ENCODE measurements around the gene CCRL2. TPM values are rescaled to one million over a fixed set of nuclear protein-coding genes. Genes with fewer than 3 reads are reported as not detected.

CCRL2 gene
- total RNA-seq, 1 donor = 0.72 TPM

- no peak overlapping the region for H2AFZ ChIP-seq (ENCODE audit: low read length)
- H3K27ac ChIP-seq (ENCODE audit: low read depth, low read length) = no peak overlapping the region
- H3K36me3 ChIP-seq (ENCODE audit: insufficient read depth, low read length) = no peaks in the 10 kb centered on the region
- H4K20me1 ChIP-seq (ENCODE audit: insufficient read depth, low read length) = no peaks in the 10 kb centered on the region
- no peak for DNase-seq (ENCODE audit: insufficient read length, low spot score, missing footprints)
- peaks cover 8% of the 10 kb centered on the region for H3K27me3 ChIP-seq (ENCODE audit: insufficient read depth, low read length)
- H3K4me3 ChIP-seq (ENCODE audit: insufficient read depth, low read length) = no peak overlapping the region
- H3K4me1 ChIP-seq (ENCODE audit: insufficient read depth, low read length) = peaks cover 10% of the 10 kb centered on the region
- no peak overlapping the region for H3K4me2 ChIP-seq (ENCODE audit: insufficient read depth, low read length)
- TF ChIP-seq CTCF (IDR thresholded peaks at IDR 0.05; ENCODE audit: extremely low read depth, low read depth, low read length) = no peak
- no peaks in the 10 kb centered on the region for H3K79me2 ChIP-seq (ENCODE audit: insufficient read depth, low read length)
- no peaks in the 10 kb centered on the region for H3K9me3 ChIP-seq (ENCODE audit: low read depth, low read length)
Observed at GRCh38 chr3:46393011-46393410, 14.0 kb upstream of the CCRL2 start.

- H3K4me1 ChIP-seq (ENCODE audit: insufficient read depth, low read length) = peaks cover 10% of the 10 kb centered on the region
- H3K27ac ChIP-seq (ENCODE audit: low read depth, low read length) = no peak overlapping the region
- no peaks in the 10 kb centered on the region for H3K36me3 ChIP-seq (ENCODE audit: insufficient read depth, low read length)
- no peak overlapping the region for H3K4me2 ChIP-seq (ENCODE audit: insufficient read depth, low read length)
- no peaks in the 10 kb centered on the region for H4K20me1 ChIP-seq (ENCODE audit: insufficient read depth, low read length)
- H3K79me2 ChIP-seq (ENCODE audit: insufficient read depth, low read length) = no peaks in the 10 kb centered on the region
- no peak overlapping the region for H2AFZ ChIP-seq (ENCODE audit: low read length)
- no peaks in the 10 kb centered on the region for H3K9me3 ChIP-seq (ENCODE audit: low read depth, low read length)
- peaks cover 8% of the 10 kb centered on the region for H3K27me3 ChIP-seq (ENCODE audit: insufficient read depth, low read length)
- no peak for TF ChIP-seq CTCF (IDR thresholded peaks at IDR 0.05; ENCODE audit: extremely low read depth, low read depth, low read length)
- DNase-seq (ENCODE audit: insufficient read length, low spot score, missing footprints) = no peak
- no peak overlapping the region for H3K4me3 ChIP-seq (ENCODE audit: insufficient read depth, low read length)
Observed at GRCh38 chr3:46393554-46394434, 13.3 kb upstream of the CCRL2 start.

GRCh38 chr3:46395210-46395661 lies 11.8 kb upstream of the CCRL2 start:
- no peak overlapping the region for H3K27ac ChIP-seq (ENCODE audit: low read depth, low read length)
- no peaks in the 10 kb centered on the region for H3K79me2 ChIP-seq (ENCODE audit: insufficient read depth, low read length)
- H3K4me3 ChIP-seq (ENCODE audit: insufficient read depth, low read length) = no peak overlapping the region
- no peaks in the 10 kb centered on the region for H4K20me1 ChIP-seq (ENCODE audit: insufficient read depth, low read length)
- H3K36me3 ChIP-seq (ENCODE audit: insufficient read depth, low read length) = no peaks in the 10 kb centered on the region
- peaks cover 21% of the 10 kb centered on the region for H3K4me1 ChIP-seq (ENCODE audit: insufficient read depth, low read length)
- no peaks in the 10 kb centered on the region for H3K9me3 ChIP-seq (ENCODE audit: low read depth, low read length)
- peak overlapping the region; percentile 10 for H2AFZ ChIP-seq (ENCODE audit: low read length)
- no peak for TF ChIP-seq CTCF (IDR thresholded peaks at IDR 0.05; ENCODE audit: extremely low read depth, low read depth, low read length)
- peaks cover 2% of the 10 kb centered on the region for H3K27me3 ChIP-seq (ENCODE audit: insufficient read depth, low read length)
- no peak for DNase-seq (ENCODE audit: insufficient read length, low spot score, missing footprints)
- no peak overlapping the region for H3K4me2 ChIP-seq (ENCODE audit: insufficient read depth, low read length)

- no peaks in the 10 kb centered on the region for H4K20me1 ChIP-seq (ENCODE audit: insufficient read depth, low read length)
- no peak overlapping the region for H3K27ac ChIP-seq (ENCODE audit: low read depth, low read length)
- DNase-seq (ENCODE audit: insufficient read length, low spot score, missing footprints) = no peak
- no peaks in the 10 kb centered on the region for H3K79me2 ChIP-seq (ENCODE audit: insufficient read depth, low read length)
- no peak overlapping the region for H3K4me2 ChIP-seq (ENCODE audit: insufficient read depth, low read length)
- H3K4me3 ChIP-seq (ENCODE audit: insufficient read depth, low read length) = no peak overlapping the region
- no peak for TF ChIP-seq CTCF (IDR thresholded peaks at IDR 0.05; ENCODE audit: extremely low read depth, low read depth, low read length)
- H3K36me3 ChIP-seq (ENCODE audit: insufficient read depth, low read length) = no peaks in the 10 kb centered on the region
- peaks cover 21% of the 10 kb centered on the region for H3K4me1 ChIP-seq (ENCODE audit: insufficient read depth, low read length)
- peaks cover 2% of the 10 kb centered on the region for H3K27me3 ChIP-seq (ENCODE audit: insufficient read depth, low read length)
- no peak overlapping the region for H2AFZ ChIP-seq (ENCODE audit: low read length)
- no peaks in the 10 kb centered on the region for H3K9me3 ChIP-seq (ENCODE audit: low read depth, low read length)
Observed at GRCh38 chr3:46395766-46396530, 11.1 kb upstream of the CCRL2 start.

Data from osteoblast (primary cell).